Bronchus fibroblast of lung (primary cell): Measurements from ENCODE around the gene GPR63. TPM values are rescaled to one million over a fixed set of nuclear protein-coding genes. Genes with fewer than 3 reads are reported as not detected.

Experiments
- total RNA-seq: library from RNA; depleted of rRNA; stranded (reverse); fragments of >200 nt; gene quantifications from 2 replicates; pipeline ENCODE4 v1.2.3, GENCODE V29; 2015

Gene GPR63, protein sequence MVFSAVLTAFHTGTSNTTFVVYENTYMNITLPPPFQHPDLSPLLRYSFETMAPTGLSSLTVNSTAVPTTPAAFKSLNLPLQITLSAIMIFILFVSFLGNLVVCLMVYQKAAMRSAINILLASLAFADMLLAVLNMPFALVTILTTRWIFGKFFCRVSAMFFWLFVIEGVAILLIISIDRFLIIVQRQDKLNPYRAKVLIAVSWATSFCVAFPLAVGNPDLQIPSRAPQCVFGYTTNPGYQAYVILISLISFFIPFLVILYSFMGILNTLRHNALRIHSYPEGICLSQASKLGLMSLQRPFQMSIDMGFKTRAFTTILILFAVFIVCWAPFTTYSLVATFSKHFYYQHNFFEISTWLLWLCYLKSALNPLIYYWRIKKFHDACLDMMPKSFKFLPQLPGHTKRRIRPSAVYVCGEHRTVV
- total RNA-seq = 0.74 and 1.0 TPM in 2 replicates

DNA sequence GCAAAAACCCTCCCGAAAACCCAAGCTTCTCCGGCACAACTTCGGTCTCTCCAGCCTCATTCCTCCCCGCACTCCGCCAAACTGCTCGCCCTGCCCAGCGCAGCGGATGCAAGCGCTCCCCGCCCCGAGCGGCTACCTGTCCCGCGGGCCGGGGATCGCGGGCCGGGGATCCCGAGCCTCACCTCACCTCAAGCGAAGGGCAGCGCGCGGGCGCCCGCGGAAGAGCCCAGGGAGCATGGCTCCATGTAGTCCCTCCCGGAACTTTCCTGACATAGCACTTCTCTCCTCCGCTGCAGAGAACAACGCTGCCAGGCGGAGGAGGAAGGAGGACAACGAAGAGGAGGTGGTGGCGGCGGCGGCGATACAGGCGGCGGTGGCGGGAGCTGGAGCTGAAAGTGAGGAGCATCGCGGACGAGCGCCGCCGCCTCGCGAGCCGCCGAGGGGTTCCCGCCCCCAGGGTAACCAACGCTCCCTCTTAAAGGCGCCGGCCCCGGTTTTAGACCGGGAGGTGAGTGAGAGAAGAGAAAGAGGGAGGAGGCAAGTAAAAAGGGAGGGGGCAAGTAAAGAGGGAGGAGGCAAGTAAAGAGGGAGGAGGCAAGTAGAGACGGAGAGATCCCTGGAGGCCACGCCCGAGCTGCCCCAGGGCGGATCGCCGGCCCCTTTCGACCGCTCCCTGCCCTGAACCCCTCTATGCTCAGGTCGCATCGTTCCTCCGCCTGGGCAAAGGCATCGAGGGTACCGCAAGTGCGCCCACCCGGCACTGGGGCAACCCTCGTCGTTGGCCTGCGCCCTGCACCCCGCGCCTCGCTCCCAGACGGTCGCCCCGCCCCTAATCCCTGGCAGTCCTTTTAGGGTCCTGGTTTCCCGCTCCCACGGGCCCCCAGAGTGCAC is at the start of gene GPR63:
Gene GPR63 (minus strand): TSS at position 397 of the 891 bp plus-strand sequence. CDS start 37,746 bp downstream, outside the sequence.

Other genes starting within 250 kb of the GPR63 start
- 7.3 and 10.4 TPM in 2 replicates for gene NDUFAF4, start 60.4 kb upstream of the GPR63 start, total RNA-seq
- not detected in 2 replicates for gene KLHL32, start 87.3 kb upstream of the GPR63 start, total RNA-seq